IPS DF 4.7 (cell line): ENCODE measurements around the gene LAIR2.
A peak's percentile ranks its signal among the peaks of the same experiment; 100 is the strongest.
"Not testable (repeated sequence)": the region's sequence is repeated elsewhere in the genome, so short reads cannot be mapped to it uniquely, and the experiment has no call there.

Source experiments
- DNase-seq: peaks from one replicate; pipeline ENCODE4 v3.0.0-alpha.2; 2013; ENCODE audit warnings: low spot score; ENCODE audit errors: extremely low read depth

LAIR2 gene

DNA sequence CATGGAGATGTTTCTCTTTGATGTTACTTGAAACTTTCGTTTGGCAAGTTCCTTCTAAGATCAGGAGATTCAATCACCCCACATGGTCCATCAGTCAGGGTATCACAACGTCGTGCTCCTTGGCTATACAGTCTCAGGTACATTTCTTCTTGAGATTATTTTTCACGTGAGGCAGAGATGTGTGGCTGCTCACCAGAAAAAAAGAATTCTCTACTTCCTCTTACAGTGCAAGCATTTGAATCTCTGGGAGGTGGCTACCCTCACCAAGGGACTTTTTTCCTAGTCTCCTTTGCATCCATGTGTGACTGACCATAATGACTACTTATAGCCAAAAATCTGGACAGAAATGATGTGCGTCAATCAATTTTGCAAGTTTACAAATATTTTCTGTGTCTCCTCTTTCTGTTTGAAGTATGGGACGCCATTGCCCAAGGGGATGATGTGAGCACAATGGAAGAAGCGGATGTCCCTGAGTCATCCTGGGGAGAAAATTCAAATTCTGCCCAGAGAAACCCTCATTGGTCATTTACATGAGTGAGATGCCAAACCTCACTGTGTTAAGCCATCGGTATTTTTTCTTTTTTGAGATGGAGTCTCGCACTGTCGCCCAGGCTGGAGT, 8.6 kb upstream of the LAIR2 start:
- DNase-seq: no peak

DNA sequence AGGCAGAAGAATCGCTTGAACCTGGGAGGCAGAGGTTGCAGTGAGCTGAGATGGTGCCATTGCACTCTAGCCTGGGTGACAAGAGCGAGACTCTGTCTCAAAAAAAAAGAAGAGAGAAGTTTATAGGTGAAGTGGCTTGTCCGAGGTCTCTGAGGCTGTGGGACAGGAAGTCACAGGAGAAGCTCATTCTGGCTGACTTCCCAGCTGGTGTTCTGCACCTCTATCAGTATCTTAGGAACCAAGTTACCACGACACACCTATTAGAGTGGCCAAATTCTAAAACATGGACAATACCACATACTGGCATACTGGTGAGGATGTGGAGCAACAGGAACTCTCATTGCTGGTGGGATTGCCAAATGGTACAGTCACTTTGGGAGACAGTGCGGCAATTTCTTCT, 7.3 kb upstream of the LAIR2 start:
- DNase-seq: not testable (repeated sequence)

DNA sequence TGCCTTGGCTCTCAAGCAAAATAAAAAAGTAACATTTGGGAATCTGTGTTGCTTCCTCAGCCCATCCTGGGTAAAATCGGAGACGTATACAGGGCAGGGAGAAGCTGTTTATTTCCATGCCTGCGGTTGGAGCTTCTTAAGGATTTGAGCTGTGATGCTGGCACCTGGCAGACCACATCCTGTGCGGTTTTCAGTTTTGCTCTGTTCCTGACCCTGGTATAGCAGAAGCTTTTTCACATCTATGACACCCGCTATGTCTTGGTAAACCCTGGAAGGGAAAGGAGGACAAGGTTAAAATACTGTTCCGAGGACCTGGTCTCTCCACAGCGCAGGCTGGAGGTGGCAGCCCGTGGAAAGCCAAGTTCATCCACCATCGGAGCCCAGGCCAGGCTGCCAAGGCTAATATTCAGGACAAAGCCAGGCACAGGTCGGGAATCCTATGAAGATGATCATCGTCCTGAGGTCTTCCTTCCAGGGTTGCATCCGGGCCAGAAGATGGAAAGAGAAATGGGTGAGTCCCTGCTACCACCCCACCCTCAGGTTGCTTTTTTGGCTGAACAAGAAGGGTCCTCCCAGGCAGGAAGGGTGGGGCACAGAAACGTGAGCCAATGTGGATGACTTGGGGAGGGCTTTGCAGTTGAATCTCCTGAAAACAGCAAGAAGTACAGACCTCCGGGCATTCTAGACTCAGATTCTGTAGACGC, 4.7 kb upstream of the LAIR2 start:
- DNase-seq: not testable (repeated sequence)

DNA sequence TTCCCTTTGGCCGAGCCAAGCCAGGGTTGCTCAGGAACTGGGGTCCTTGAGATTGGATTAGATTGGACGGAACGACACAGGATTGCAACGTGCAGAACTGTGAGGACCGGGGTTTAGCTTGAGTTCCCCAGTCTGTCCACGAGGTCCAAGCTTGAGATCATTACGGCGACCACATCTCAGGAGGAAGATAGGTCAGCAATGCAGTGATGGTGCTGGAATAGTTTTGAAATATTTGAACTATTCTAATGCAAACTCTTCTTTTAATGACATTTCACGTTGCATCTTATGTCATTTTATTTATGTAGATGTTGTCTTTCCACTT, 4.2 kb upstream of the LAIR2 start:
- DNase-seq: not testable (repeated sequence)

DNA sequence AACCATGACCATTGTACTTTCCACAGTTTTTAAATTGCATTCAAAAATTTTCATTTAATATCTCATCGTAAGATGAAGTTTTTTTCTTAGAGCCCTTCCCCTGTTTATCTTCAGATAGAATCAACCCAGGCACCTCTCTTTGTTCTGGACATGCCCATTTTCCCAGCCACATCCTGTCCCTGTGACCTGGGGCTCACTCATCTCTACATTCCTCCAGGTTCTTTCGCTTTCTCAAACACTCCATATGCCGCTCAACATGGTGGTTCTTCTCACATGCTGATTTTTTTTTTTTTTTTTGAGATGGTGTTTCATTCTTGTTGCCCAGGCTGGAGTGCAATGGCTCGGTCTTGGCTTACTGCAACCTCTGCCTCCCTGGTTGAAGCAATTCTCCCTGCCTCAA, 2.9 kb downstream of the LAIR2 start:
- not testable (repeated sequence) for DNase-seq

DNA sequence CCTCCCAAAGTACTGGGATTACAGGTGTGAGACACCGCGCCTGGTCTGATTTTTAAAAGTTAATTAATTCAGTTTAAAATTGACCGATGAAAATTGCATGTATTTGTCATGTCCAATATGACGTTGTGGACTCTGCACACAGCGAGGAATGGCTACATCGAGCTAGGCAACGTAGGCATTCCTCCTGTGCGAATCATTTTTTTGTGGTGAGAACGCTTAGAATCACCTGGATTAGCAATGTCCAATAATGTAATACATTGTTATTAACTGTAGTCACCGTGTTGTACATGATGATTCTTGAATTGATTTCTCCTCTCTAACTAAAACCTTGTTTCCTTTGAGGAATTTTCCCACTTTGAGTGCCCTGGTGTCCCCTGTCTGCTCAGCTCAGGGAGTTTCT, 3.4 kb downstream of the LAIR2 start:
- DNase-seq: no peak

DNA sequence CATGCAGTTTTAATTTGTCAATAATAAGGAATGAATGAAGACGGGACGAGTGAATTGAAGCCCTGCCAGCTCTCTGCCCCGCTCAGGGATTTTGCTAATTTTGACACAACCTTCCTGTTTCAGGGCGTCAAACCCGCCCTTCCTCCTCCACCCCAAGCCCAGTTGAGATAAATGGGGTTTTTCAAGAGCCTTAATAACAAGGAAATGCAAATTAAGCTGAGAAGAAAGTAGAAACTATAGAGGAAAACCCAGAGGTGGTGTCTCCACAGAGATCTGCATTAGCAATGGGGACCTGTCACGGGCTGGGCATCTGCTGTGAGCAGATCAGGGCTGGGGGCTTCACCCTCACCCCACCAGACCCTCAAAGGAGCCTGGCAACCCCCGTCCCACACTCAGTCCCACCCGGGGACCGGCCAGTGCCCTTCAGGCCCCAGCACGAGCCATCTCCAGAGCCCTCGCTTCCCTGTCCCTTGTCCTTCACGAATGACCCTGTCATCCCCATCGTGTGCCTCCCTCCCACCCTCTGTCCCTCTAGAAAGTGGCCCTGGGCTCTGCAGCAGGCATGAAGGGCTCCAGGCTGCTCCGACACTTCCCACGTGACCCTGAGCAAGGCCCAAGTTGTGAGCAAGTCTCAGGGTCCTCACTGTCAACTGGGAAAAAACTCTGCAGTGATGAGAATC, 4.5 kb downstream of the LAIR2 start:
- not testable (repeated sequence) for DNase-seq

DNA sequence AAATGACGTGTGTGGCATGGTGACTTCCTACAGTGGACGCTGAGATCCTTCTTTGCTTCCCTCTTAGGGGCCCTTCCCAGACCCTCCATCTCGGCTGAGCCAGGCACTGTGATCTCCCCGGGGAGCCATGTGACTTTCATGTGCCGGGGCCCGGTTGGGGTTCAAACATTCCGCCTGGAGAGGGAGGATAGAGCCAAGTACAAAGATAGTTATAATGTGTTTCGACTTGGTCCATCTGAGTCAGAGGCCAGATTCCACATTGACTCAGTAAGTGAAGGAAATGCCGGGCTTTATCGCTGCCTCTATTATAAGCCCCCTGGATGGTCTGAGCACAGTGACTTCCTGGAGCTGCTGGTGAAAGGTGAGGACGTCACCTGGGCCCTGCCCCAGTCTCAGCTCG, 5.2 kb downstream of the LAIR2 start:
- DNase-seq: no peak

DNA sequence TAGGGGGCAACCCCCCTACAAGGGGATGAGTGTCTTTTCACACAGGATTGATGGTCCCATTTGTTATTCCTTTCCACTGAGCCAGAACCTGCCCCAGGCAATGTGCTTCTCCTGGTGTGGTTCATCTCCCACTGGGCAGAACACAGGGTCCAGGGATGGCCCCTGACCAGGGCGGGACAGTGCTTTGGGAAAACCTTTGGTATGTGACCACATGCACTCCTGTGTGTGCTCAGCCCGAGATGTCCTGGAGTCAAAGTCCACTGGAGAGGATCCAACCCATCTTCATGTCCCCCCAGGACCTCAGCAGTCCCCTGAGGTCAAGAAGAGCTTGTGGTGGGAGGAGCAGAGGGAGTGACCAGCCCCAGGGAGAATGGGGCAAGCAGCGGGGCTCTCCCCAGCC, 5.9 kb downstream of the LAIR2 start:
- DNase-seq: not testable (repeated sequence)

DNA sequence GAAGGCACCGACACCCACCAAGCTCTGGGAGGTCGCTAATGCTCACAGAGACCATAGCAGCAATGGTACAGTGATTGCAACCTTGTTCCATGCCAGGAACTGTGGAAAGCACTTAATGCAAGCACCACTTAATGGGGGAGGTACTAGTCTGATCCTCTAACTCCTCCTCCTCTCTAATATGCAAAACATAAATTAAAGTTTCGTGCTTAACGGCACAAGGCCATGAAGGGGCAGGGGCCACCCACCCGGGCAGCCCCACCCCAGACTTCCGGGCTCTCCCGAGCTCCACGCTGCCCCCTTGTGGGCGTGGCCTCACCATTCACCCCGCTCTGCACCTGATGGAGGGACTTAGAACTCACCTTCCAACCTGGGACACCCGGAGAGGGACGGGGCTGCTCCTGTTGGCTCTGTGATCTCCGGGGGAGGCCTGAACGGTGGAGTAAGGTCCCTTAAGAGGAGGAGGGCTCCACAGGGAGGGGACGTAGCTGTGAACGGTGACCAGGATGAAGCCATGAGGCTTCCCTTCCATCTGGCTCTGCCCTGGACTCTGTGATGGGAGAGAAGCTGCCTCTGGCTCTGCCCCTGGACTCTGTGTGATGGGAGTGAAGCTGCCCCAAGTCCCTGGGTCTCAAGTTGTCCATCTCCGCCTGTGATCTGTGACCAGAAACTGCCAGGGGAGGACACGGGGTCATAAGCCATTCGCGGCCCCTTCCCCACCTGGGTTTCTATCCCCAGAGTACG, 6.7 kb downstream of the LAIR2 start:
- DNase-seq: not testable (repeated sequence)

DNA sequence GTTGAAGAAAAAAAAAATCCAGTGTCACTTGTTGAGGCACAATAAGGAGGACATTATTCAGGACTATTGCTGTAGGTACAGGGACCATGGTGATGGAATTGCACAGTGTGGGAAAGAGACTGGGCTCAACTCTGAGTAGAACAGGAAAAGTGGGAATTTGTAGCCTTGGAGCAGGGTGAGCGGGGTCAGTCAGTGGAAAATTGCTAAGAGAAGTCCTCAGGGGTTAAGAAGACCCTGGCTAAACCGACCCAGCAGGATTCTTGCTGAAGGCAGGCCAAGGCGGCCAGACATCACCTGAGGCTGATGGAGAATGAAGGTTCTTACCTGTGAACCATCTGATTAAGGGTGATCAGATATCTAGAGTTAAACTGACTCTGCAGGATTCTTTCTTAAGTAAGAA, 12.5 kb downstream of the LAIR2 start:
- no peak for DNase-seq

DNA sequence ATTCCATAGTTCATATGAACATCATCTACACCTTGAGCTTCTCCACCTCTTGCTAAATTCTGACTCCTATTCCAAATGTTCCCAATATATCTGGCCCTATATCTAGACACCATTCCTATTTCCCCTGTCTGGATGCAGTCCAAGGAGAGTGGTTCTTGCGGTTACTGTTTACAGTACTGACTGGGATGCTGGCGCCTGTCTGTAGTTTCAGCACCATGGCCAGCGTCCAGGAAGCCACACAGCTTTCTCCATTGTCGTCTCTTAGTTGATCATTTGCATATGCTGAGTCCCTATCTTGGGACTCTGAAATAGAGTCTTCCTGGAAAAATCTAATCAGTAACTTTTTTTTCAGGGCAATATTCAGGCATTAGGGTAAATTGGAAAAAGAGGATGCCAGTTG, 14.9 kb downstream of the LAIR2 start:
- peak; percentile 1 for DNase-seq

DNA sequence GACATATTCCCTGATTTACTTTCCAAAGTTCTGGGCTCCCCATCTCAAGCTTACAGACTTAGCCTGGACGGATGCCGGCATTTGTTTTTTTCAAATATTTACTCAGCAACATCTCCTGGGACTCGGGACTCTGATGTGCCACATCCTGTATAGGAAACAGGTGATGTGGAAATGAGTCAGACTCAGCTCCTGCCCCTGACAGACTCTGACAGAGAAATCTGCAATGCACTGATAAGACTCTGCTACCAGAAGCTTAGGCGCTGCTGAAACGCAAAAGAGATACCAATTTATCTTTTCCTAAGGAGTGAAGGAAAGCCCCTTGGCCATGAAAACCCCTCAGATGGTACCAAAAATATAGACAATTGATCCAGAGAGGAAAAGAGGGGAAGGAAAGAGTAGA, 16.2 kb downstream of the LAIR2 start:
- DNase-seq: no peak

DNA sequence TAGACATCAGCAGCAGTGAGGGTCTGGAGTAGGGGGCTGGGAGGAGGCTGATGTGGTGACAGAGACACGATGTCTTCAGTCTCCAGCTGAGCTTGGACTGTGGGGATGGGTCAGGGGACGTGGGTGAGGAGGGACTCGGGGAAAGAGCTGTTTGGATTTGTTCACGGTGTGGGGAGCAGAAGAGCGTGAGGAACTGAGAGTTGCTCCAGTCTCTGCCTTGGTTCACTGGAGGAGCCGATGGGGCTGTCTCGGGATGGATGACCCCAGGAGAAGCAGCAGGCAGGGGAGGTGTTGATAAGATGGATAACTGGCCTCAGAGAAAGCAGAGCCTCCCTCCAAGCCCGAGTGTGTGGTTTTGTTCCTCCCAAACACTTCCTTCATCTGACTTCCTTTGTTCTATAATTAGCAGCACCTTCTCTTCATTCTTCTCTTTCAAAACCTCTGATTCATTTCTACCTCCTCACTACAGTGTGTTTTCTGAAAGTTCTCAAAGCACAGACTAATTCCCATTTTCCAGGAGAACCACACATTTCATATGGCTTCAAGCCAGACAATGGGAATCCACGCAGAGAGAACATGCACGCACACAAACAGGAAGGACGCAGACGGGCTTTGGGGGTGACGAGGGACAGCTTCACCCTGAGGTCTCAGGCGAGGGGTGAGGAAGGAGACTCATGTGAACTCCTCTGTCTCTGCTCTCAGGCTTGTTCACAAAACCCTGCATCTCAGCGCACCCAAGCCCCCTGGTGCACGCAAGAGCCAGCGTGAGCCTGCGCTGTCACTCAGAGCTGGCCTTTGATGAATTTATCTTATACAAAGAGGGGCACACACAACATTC, 18.6 kb downstream of the LAIR2 start:
- DNase-seq: no peak

DNA sequence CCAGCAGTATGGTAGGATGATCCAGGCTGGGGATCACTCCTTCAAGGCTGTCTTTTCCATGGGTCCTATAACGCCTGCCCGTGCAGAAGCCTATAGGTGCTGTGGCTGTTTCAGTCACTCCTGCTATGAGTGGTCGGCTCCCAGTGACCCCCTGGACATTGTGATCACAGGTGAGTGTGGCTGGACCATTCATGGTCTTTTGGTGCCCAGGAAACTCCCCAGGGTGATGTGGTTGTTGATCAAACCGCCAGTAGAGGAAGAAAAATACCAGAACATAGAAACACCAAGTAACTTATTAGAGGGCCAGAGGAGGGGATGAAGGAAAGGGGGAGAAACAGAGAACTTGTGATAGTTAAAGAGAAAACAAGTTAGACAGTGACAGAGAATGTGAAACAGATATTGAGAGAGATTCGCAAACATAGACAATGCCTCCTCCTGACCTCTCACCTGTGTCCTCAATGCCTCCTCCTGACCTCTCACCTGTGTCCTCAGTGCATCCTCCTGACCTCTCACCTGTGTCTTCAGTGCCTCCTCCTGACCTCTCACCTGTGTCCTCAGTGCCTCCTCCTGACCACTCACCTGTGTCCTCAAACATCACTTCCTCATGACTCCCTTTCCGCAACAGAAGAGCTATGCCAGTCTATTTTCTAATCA, 19.4 kb downstream of the LAIR2 start:
- no peak for DNase-seq

DNA sequence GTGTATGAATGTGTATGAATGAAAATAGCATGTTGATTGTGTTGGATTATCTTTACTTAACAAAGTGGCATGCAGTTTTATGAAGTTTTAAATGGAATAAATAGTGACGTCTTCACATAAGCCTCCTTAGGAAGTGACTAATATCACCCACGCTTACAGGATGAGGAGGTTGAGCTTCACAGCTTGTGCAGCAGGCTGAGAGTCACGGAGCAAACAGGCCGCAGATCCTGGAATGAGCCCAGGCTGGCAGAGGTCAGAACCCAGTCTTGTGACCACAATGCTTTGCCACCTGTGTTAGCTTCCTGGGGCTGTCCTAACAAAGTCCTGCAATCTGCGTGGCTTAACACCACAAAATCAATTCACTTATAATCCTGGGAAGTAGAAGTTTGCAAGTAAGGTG, 20.8 kb downstream of the LAIR2 start:
- DNase-seq: no peak

DNA sequence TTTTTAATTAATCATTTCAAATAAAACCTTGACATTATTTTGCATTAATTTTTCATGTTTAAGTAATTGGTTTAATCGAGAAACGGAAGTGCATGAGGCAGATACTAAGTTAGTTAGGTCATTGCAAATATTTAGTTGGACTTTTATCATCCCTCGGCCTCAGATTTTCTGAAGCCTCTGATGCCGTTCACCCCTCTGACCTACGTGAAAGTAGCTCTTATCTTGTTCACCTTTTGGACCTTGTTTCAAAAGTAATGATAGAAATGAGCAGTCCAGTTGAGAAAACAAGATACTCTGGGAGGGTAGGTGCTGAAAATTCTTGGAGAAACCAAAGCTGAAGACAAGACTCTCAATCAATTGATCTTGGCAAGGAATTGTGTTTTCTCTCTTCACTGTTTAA, 23.0 kb downstream of the LAIR2 start:
- DNase-seq: no peak

DNA sequence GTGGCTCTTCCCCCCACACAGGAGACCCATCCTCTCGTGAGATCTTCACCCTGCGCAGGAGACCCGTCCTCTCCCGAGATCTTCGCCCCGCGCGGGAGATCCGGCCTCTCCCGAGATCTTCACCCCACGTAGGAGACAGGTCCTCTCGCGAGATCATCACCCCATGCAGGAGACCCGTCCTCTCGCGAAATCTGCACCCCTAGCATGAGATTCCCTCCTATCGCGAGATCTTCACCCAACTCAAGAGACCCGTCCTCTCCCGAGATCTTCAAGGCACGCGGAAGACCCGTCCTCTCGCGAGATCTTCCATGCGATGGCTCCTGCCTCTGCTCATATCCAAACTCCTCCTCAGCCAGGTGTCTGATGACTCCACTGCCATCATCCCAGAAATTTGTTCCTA, 24.3 kb downstream of the LAIR2 start:
- no peak for DNase-seq

DNA sequence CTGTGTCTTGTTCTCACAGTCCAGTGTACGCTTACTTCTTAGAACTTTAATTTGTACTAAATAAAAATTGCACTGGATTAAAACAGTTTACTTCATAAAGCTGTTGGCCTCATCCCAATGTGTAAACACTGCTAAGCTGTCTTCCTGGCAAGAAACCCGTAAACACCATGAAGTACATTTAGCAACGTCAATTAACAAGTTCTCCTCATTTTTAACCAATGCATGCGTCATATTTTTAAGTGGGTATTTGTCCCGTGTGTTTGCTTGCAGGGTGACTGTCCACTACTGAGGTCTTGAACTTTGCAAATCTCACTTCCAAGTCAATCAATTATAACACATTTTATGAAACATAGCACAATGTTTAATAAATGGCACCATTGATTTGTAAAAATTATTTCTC, 28.2 kb downstream of the LAIR2 start:
- DNase-seq: no peak

DNA sequence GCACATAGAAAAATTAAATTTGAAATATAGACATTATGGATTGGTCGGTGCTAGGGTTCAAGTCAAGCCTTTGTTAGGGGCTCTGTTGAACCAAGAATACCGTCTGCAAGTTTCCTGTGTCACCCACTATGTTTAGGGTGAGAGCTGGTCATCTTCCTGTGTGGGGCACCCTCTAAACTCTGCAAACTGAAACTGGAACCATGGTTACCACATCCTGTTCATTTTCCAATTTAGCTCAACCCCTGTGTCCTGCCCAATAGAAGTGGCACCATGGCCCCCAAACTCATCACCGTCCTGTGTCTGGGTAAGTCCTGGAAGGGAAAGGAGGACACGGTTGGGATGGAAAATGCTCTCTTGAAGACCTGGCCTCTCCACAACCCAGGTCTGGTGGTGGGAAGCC, 29.9 kb downstream of the LAIR2 start:
- no peak for DNase-seq

DNA sequence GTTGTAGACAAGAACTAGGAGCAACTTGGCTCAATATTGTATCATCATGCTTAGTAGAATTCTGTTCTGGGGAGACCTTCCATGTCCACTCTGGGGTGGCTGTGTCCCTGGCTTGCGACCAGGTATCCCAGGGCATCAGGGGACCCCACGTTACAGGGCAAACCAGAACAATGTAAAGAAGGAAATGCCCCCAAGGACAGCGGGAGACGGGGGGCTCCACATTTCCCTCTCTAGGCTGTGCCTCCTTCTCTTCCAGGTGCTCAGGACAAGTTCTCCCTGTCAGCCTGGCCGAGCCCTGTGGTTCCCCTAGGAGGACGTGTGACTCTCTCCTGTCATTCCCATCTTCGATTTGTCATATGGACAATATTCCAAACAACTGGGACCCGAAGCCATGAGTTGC, 30.8 kb downstream of the LAIR2 start:
- DNase-seq: no peak
